Measurements from ENCODE around the gene ANKS1B.
A peak's percentile ranks its signal among the peaks of the same experiment; 100 is the strongest.

ANKS1B gene

GRCh38 chr12:98818239-98818638 lies 1166.5 kb downstream of the ANKS1B start:
- DNase-seq (ENCODE audit: low spot score), result no peak

DNA sequence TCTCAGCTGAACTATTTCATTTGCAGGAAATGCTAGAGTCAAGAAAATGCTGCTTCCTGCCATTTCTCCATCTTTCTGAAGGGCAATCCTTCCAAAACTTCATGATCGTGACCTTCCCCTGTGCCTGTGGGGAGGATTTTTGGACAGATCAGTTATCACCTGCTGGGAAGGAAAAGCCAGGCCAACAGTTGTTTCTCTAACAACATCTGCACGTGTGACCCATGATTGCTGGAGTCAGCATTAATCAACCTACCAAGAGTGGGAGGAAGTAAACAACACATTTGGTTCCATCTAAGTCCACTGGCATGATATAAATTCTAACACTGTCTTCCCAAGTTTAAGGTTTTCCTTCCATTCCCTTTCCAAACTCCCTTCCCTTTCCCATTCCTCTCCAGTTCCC lies 1167.0 kb downstream of the ANKS1B start:
- DNase-seq (ENCODE audit: low spot score), result no peak

GRCh38 chr12:98816720-98817119 lies 1168.0 kb downstream of the ANKS1B start:
- no peak for DNase-seq (ENCODE audit: low spot score)

DNA sequence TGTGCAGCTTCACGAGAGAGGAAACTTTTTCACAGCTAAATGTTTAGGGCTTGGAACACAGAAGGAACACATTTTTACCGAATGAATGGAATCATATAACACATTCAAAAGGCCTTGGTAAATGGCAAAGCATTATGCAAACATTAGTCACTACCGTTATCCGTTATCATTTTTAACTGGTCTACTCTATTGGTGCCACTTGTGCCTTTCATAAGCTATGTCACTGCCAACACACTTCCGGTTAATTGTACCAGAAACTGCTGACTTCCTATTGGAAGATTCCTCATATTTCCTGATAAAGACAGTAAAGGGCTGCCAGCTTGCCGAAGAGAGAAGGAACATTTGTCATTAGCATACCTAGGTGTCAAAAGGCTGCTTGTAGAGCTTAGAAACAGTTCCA lies 1170.5 kb downstream of the ANKS1B start:
- no peak for DNase-seq (ENCODE audit: low spot score)

DNA sequence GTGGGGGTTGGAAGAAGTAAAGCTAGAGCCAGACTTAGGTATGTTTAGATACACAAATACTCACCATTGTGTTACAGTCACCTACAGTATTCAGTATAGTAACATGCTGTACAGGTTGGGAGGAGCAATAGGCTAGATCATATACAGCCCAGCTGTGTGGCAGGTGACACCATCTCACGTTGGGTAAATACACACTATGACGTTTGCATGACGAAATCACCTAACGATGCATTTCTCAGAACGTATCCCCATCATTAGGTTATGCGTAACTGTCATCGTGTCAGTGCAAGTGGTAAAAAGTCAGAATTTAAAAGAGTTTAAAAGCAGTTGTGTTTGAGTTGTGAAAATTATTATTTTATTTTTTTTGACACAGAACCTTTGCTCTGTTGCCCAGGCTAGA lies 1172.5 kb downstream of the ANKS1B start:
- no peak for DNase-seq (ENCODE audit: low spot score)

DNA sequence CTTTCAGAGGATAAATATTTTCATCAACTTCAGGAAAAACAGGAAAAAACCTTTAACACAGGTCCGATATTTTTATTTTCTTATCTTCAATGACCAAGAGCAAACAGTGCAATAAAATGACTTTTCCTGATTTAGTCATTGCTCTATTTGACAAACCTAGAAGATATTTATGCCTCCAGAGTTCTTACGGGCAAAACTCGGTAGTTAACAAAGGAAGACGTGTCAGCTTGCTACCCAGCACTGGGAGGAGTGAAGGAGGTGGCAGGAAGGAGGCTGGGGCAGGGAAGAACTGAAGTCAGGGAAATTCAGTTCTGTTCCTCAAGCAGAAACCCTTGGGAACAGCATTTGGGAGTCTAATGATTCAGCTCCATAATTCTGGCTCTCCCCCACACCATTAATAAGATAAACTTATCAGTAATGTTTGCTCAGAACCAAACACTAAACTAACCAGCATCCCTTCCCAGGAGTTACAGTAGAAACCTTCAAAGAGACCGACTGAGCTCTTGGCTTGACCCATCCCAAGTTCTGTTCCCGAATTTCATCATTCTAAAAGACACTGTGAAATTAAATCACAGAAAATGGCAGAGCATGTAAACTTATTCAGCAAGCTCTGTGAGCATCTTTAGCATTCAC lies 1176.4 kb downstream of the ANKS1B start:
- no peak for DNase-seq (ENCODE audit: low spot score)

DNA sequence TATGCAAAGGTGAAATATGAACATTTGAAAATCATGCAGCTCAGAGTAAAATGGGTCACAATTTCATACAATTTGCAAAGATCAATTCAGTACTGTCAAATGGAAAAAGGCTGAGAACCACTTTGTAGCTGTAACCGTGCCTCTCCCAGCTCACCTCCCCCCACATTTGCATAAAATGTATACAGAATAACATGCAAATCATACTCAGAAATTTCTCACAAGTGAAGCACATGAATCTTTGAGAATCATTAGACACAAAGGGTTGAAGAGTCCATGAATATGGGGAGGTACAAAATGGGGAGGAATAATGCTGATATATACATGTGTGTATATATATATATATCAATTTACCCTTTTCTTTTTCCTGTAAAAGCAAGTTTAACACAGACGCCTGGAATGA lies 1177.5 kb downstream of the ANKS1B start:
- no peak for DNase-seq (ENCODE audit: low spot score)

DNA sequence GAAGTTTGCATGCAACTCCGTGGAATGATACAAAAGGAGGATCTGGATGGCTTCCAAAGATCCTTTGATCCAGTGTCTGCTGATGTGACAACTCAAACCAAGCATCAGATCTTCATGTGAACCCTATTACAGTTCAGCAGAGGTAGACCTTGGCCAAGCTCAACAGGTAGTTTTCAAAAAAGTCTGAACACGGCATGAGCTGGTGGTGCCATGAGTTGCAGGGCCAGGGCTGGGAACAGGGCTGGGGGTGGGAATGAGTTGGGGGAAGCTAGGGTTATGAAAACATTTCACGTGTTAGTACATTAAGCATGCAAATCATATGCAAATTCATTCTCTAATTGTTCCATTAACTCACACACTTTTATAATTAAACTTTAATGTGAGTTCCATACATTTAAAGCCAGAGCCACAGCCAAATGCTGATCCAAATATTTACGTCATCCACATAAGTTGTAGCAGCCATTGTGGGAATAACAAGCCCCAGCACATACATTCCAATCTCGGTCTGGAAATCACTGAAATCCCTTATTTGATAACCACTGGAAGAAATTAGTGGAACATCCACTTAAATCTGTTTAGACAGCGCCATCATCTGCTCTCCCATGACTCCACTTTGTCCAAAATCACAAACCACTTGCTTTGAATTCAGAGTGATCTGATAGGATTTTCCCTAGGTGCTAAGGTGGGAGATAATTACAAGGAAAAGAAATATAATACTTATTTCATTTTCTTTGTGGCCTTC lies 1181.1 kb downstream of the ANKS1B start:
- peak; percentile 26 for DNase-seq (ENCODE audit: low spot score)

DNA sequence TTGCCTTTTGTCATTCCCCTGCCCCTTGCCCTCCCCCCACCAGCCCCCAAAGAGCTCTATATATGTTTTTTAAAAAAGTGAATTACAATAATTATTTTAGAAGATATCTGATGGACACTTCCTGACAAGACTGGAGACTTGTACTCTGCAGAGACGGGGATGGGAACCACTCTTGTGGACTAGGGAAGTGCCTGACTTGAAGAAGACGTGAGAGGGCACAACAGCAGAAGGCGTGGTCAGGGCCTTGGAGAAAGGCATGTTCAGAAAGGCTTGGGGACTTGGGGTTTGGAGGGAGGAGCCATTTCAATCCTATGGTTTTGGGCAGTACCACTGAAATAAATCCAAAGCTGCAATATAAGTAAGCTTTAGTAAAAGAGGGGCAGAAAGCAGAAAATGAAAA lies 1184.9 kb downstream of the ANKS1B start:
- DNase-seq (ENCODE audit: low spot score), result no peak

DNA sequence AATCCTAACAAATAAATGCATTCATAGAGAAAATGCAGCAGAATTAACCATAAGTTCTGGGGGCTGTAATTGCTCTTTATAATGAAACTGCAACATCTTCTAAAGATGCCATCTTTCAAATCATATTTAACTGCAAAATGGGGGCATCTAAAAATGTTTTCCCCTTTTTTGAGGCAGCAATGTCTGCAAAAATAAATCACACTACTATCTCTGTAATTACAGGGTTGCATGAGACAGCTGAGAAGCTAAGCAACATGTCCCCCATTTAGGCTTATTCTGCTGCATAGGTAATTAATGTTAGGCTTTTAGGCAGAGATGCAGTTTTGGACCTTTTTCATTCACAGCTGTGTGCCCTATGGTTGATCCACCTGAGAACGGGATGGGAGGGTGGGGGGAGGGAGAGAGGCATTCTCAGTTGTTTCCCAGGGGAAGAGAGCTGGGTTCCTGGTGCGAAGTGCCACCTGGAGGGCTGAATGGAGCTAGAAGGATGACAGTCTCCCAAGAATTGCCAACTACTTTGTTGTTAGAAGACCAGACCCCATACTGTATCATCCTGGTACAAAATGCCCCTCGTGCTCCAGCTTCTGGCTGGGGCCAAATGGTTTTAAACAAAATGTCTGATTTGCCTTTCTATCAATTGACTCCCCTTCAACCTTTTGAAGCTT lies 1185.5 kb downstream of the ANKS1B start:
- DNase-seq (ENCODE audit: low spot score), result no peak

GRCh38 chr12:98797200-98797599 lies 1187.5 kb downstream of the ANKS1B start:
- DNase-seq (ENCODE audit: low spot score), result no peak

GRCh38 chr12:98796745-98797144 lies 1188.0 kb downstream of the ANKS1B start:
- DNase-seq (ENCODE audit: low spot score), result no peak

DNA sequence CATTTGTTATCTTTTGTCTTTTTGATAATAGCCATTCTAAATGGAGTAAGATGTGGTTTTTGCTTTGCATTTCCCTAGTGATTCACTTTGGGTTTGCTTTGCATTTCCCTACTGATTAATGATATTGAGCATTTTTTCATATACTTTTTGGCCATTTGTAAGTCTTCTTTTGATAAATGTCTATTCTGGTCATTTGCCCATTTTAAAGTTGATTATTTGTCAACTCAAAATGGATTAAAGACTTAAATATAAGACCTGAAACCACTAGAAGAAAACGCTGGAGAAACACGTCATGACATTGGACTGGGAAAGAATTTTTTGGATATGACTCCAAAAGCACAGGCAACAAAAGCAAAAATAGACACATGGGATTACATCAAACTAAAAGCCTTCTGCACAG lies 1191.6 kb downstream of the ANKS1B start:
- no peak for DNase-seq (ENCODE audit: low spot score)

DNA sequence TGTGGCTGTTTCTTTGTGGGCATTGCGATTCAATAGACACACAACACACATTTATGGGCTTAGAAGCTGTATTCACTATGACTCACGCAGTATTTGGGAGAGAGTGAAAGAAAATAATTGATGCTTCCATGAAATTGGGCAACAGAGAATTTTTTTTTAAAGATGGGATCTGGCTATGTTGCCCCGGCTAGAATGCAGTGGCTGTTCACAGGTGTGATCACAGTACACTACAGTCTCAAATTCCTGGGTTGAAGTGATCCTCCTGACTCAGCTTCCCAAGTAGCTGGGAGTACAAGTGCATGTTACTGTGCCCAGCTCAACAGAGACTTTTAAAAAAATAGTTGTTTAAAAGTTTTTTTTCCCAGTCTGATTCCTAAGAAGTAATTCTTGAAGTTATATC lies 1193.3 kb downstream of the ANKS1B start:
- DNase-seq (ENCODE audit: low spot score), result no peak

DNA sequence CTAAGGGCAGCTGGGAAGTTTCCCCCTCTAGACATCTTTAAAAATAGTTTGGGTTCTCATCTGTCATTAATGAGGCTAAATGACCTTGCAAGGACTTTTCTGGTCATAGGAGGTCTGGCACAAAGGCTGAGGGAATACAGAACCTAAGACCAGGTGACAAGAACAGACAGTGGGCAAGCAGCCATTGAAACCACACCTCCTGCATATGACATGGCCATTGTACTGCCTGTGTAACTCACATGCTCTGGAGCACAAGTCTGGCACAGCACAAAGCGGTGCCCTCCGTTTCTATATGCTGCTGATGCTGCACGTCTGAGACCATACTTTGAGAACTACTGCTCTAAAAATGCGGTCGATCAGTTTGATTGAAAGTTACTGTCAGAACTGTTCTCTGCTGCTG lies 1196.3 kb downstream of the ANKS1B start:
- DNase-seq (ENCODE audit: low spot score), result no peak

- DNase-seq (ENCODE audit: low spot score), result no peak
Measured at GRCh38 chr12:98786653-98787052, 1198.1 kb downstream of the ANKS1B start.

DNA sequence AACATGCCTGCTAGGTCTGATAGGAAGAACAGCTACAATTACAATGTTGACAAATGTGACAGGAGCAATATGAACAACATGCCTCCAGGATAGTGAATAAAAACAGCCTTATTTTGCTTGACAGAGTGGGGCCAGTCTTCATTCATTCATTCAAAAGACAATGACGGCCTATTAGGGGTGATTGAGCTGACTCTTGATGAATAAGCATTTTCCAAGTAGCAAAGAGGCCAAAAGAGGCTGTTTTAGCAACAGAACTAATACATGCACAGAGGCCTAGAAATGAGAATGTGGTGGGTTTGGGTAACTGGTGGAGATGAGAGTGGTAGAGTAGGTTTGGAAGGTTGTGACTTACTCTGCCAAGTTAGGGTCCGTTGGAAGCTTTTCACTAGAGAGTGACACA lies 1201.3 kb downstream of the ANKS1B start:
- DNase-seq (ENCODE audit: low spot score), result no peak

- peak; percentile 41 for DNase-seq (ENCODE audit: low spot score)
Measured at GRCh38 chr12:98780261-98780660, 1204.5 kb downstream of the ANKS1B start.

DNA sequence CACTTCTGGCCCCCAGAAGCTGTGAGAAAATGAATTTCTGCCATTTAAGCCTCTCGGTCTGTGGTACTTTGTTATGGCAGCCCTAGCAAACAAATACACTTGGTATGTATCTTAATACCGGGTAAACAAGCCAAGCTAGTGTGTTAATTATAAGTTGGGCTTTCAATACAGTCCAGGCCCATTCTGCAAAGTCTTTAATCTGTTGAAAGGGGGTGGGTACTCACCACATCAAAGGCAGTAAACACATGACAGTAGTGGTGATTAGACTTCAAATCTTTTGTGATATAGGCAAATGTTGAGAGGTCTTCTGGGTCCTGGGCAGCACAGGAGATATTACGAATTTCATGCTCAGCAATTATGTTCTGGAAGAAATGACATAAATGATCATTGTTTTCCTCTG lies 1211.9 kb downstream of the ANKS1B start:
- no peak for DNase-seq (ENCODE audit: low spot score)

- no peak for DNase-seq (ENCODE audit: low spot score)
Measured at GRCh38 chr12:98771811-98772752, 1212.7 kb downstream of the ANKS1B start.

- no peak for DNase-seq (ENCODE audit: low spot score)
Measured at GRCh38 chr12:98770230-98770629, 1214.5 kb downstream of the ANKS1B start.

DNA sequence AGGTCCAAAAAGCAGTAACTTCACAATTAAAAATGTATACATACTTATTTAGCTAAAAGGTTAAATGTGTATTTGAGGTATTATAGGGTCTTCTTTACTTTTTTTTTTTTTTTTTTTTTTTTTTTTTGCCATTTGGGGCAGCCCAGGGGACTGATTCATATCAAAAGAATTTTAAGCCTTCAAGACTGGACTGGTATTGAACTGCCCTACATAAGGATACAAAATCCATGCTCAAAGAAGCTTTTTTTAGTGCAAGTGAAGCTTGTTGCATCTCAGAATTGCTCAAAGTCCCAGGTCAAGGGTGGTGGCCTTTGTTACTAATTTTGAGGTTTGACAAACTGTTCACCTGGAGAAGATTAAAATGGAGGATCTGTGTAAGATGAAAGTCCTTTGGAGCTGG lies 1215.7 kb downstream of the ANKS1B start:
- peak; percentile 33 for DNase-seq (ENCODE audit: low spot score)
